K562 (cell line): Measurements from ENCODE around the gene USP12. TPM values are rescaled to one million over a fixed set of nuclear protein-coding genes. Genes with fewer than 3 reads are reported as not detected.
A peak's percentile ranks its signal among the peaks of the same experiment; 100 is the strongest.

Experiments
- CHD1 ChIP-seq: fragments of 200-600 bp; sonication (generic); IDR thresholded peaks from one replicate; pipeline ENCODE4 v1.6.1; 2012; ENCODE audit warnings: mild to moderate bottlenecking, moderate library complexity, low read length, inconsistent platforms
- ESRRA ChIP-seq: fragments of 450-650 bp; IDR thresholded peaks from 2 replicates; pipeline ENCODE4 v1.6.1; 2014; ENCODE audit warnings: low read depth, mild to moderate bottlenecking, moderate library complexity, borderline replicate concordance
- FOXM1 ChIP-seq, 2 experiments: fragments of 450-650 bp in 1 of 2; sonication (generic) in 1 of 2; formaldehyde crosslinking in 1 of 2; IDR thresholded peaks; 2 replicates each; pipeline versions ENCODE4 v1.6.1 to v1.9.0; 2017 to 2022; ENCODE audit warnings: low read depth in 2 of 2, mild to moderate bottlenecking in 2 of 2, missing genetic modification reagents in 1 of 2, moderate library complexity in 1 of 2
- FOXP4 ChIP-seq: sonication (generic); formaldehyde crosslinking; IDR thresholded peaks from 2 replicates; pipeline ENCODE4 v1.8.0; 2022; ENCODE audit warnings: mild to moderate bottlenecking, missing genetic modification reagents, borderline replicate concordance
- IRF2 ChIP-seq: sonication (generic); formaldehyde crosslinking; IDR thresholded peaks from 2 replicates; pipeline ENCODE4 v1.8.1; 2022; ENCODE audit warnings: mild to moderate bottlenecking, missing genetic modification reagents
- MBD2 ChIP-seq: sonication (generic); IDR thresholded peaks from 2 replicates; pipeline ENCODE4 v1.6.1; 2016; ENCODE audit warnings: low read depth, borderline replicate concordance
- MYBL2 ChIP-seq, 2 experiments: fragments of 450-650 bp in 1 of 2; sonication (generic) in 1 of 2; formaldehyde crosslinking in 1 of 2; IDR thresholded peaks; 2 replicates each; pipeline versions ENCODE4 v1.6.1 to v1.8.1; 2017 to 2022; ENCODE audit warnings: borderline replicate concordance in 1 of 2, inconsistent platforms in 1 of 2, low read depth in 1 of 2, mild to moderate bottlenecking in 1 of 2, missing genetic modification reagents in 1 of 2, moderate library complexity in 1 of 2
- NFE2L1 ChIP-seq: fragments of 450-650 bp; IDR thresholded peaks from 2 replicates; pipeline ENCODE4 v1.6.1; 2016; ENCODE audit warnings: missing genetic modification characterization, low read depth, mild to moderate bottlenecking, missing compliant biosample characterization, moderate library complexity, borderline replicate concordance
- NFIX ChIP-seq: fragments of 250-450 bp; sonication (Bioruptor Pico); IDR thresholded peaks from 2 replicates; pipeline ENCODE4 v1.4.0; 2020; ENCODE audit warnings: low read depth, mild to moderate bottlenecking, moderate library complexity
- POLR2H ChIP-seq: IDR thresholded peaks from 2 replicates; pipeline ENCODE4 v1.6.1; 2016; ENCODE audit warnings: missing genetic modification characterization, low read depth, mild to moderate bottlenecking, control low read depth, missing compliant biosample characterization, moderate library complexity
- PRMT5 ChIP-seq: sonication (generic); formaldehyde crosslinking; IDR thresholded peaks from 2 replicates; pipeline ENCODE4 v1.5.0; 2020; ENCODE audit warnings: missing genetic modification reagents
- RAD21 ChIP-seq, 2 experiments: fragments of 250-450 bp in 1 of 2; fragments of 450-650 bp in 1 of 2; sonication (Bioruptor Pico) in 1 of 2; formaldehyde crosslinking in 1 of 2; IDR thresholded peaks in 1 of 2; conservative IDR thresholded peaks in 1 of 2; 2 replicates each; pipeline versions ENCODE4 v1.4.0 to v1.8.0; 2020 to 2022; ENCODE audit warnings: mild to moderate bottlenecking in 2 of 2, moderate library complexity in 1 of 2
- SMARCE1 ChIP-seq: fragments of 450-650 bp; IDR thresholded peaks from 2 replicates; pipeline ENCODE4 v1.7.1; 2016; ENCODE audit warnings: mild to moderate bottlenecking
- TAF15 ChIP-seq: fragments of 200-400 bp; formaldehyde crosslinking; IDR thresholded peaks from 2 replicates; pipeline ENCODE4 v1.6.1; 2017; ENCODE audit warnings: mild to moderate bottlenecking, low read depth, low read length, moderate library complexity
- TRIM28 ChIP-seq: fragments of 450-650 bp; IDR thresholded peaks from 2 replicates; pipeline ENCODE4 v1.6.1; 2017
- ZBTB12 ChIP-seq: fragments of 250-450 bp; sonication (Bioruptor Pico); IDR thresholded peaks from 2 replicates; pipeline ENCODE4 v1.4.0; 2020
- ZBTB43 ChIP-seq: sonication (generic); formaldehyde crosslinking; IDR thresholded peaks from 2 replicates; pipeline ENCODE4 v1.8.0; 2023; ENCODE audit warnings: mild to moderate bottlenecking, missing genetic modification reagents
- ZNF277 ChIP-seq: fragments of 250-450 bp; sonication (Bioruptor Pico); IDR thresholded peaks from 2 replicates; pipeline ENCODE4 v1.8.0; 2022; ENCODE audit warnings: inconsistent platforms, mild to moderate bottlenecking, moderate library complexity, borderline replicate concordance
- ZNF280A ChIP-seq: fragments of 450-650 bp; IDR thresholded peaks from 2 replicates; pipeline ENCODE4 v1.6.1; 2018; ENCODE audit warnings: mild to moderate bottlenecking, low read depth; ENCODE audit not compliant: partially characterized antibody
- polyA plus RNA-seq, 8 experiments: library from polyadenylated mRNA; depleted of rRNA in 4 of 8; stranded (reverse) in 5 of 8; unstranded in 3 of 8; fragments of >200 nt; fragmentation: Nextera tagmentation in 2 of 8; fragmentation: Illumina TruSeq in 1 of 8; extraction: Ambion mirVana in 2 of 8; extraction: Trizol in 1 of 8; gene quantifications; 2 replicates each; pipeline versions ENCODE4 v1.2.1 to v1.2.3, GENCODE V29; 2011 to 2014; ENCODE audit warnings: inconsistent platforms in 1 of 8, missing spikeins in 1 of 8
- total RNA-seq, 7 experiments: library from RNA; depleted of rRNA in 6 of 7; stranded (reverse); fragments of >200 nt in 6 of 7; fragmentation: Illumina TruSeq in 2 of 7; extraction: Trizol in 2 of 7; gene quantifications; 2 replicates each; pipeline versions ENCODE4 v1.2.1 to v1.2.3, GENCODE V29; 2011 to 2021; ENCODE audit warnings: low replicate concordance in 1 of 7

USP12 gene
- total and polyA plus RNA-seq, 9 of the 15 experiments (the other 6 are each of a cell fraction or from before 2014, with no cell fraction given): 1.8 to 20.5 (median 13.3) TPM

GRCh38 chr13:27138457-27139093 lies 33.0 kb downstream of the USP12 start (continued):
- no peak for TF ChIP-seq ZNF277 (CRISPR knock-in tag)
- no peak for TF ChIP-seq ZBTB43 (CRISPR knock-in tag)
- no peak for TF ChIP-seq TAF15
- TF ChIP-seq ZBTB12 (CRISPR knock-in tag): peak; percentile 91
- peak; percentile 50; the same call in 1 of the 2 replicates for TF ChIP-seq FOXM1 (IDR thresholded peaks at IDR 0.05; ENCODE audit: low read depth)
- TF ChIP-seq FOXM1 (CRISPR knock-in tag; IDR thresholded peaks at IDR 0.05; ENCODE audit: low read depth): no peak
- peak; percentile 62 for TF ChIP-seq NFIX (CRISPR knock-in tag)
- TF ChIP-seq MYBL2 (IDR thresholded peaks at IDR 0.05; ENCODE audit: low read depth): no peak
- no peak for TF ChIP-seq MYBL2 (CRISPR knock-in tag; IDR thresholded peaks at IDR 0.05; ENCODE audit: borderline replicate concordance)
- no peak for TF ChIP-seq ZNF280A
- TF ChIP-seq PRMT5 (CRISPR knock-in tag): no peak
- no peak for TF ChIP-seq ESRRA
- TF ChIP-seq RAD21 (CRISPR knock-in tag; conservative IDR thresholded peaks at IDR 0.05 in 1 of 2, IDR thresholded peaks at IDR 0.05 in 1 of 2): no peak
- TF ChIP-seq POLR2H: peak; percentile 62
- TF ChIP-seq TRIM28: no peak
- no peak for TF ChIP-seq CHD1
- peak; percentile 48; the same call in 1 of the 2 replicates for TF ChIP-seq SMARCE1
- TF ChIP-seq MBD2: no peak
- no peak for TF ChIP-seq FOXP4 (CRISPR knock-in tag)
- TF ChIP-seq IRF2 (CRISPR knock-in tag): no peak
- peak; percentile 84 for TF ChIP-seq NFE2L1 (tag)
